Left ventricle myocardium inferior (tissue), 1 donor: ENCODE measurements around the gene DDX28. TPM values are rescaled to one million over a fixed set of nuclear protein-coding genes. Genes with fewer than 3 reads are reported as not detected.
"Not testable (repeated sequence)": the region's sequence is repeated elsewhere in the genome, so short reads cannot be mapped to it uniquely, and the experiment has no call there.

Experiments
- DNase-seq: peaks from one replicate; pipeline ENCODE4 v3.0.0-alpha.2; 2020
- H3K27ac ChIP-seq: fragments of 200-600 bp; replicated peaks from 2 replicates; pipeline ENCODE4 v1.8.0; 2021
- H3K27me3 ChIP-seq: fragments of 200-600 bp; 2 replicates; pipeline ENCODE4 v1.8.0; 2021; ENCODE audit warnings: low read depth
- H3K36me3 ChIP-seq: fragments of 200-600 bp; 2 replicates; pipeline ENCODE4 v1.8.0; 2021
- H3K4me1 ChIP-seq: fragments of 200-600 bp; 2 replicates; pipeline ENCODE4 v1.8.0; 2021
- H3K4me3 ChIP-seq: fragments of 200-600 bp; 2 replicates; pipeline ENCODE4 v1.8.0; 2021; ENCODE audit warnings: mild to moderate bottlenecking, moderate library complexity
- H3K9me3 ChIP-seq: fragments of 200-600 bp; replicated peaks from 2 replicates; pipeline ENCODE4 v1.8.0; 2021
- intact Hi-C: fragments of 100-400 bp; cut with micrococcal nuclease; formaldehyde crosslinking; loops from one replicate; pipeline ENCODE4 v1.11.0; 2022
- total RNA-seq: library from RNA; stranded (reverse); fragmentation: NEBNext Ultra II Directional; extraction: Animal tissue kit (Norgen Biotek cat#: 25700); gene quantifications from one replicate; pipeline ENCODE4 v1.2.1, GENCODE V29; 2021
- TF ChIP-seq, protein P1 (sequence below): fragments of 200-600 bp; IDR thresholded peaks from 2 replicates; pipeline ENCODE4 v1.8.0; 2021; ENCODE audit warnings: antibody characterized with exemption, mild to moderate bottlenecking, borderline replicate concordance
- donor health status: DM: no; HTN: yes; CAD: no; lungs with severe emphysema.

Gene DDX28
- total RNA-seq, 1 donor from 2014 or later: 8.9 TPM

DNA sequence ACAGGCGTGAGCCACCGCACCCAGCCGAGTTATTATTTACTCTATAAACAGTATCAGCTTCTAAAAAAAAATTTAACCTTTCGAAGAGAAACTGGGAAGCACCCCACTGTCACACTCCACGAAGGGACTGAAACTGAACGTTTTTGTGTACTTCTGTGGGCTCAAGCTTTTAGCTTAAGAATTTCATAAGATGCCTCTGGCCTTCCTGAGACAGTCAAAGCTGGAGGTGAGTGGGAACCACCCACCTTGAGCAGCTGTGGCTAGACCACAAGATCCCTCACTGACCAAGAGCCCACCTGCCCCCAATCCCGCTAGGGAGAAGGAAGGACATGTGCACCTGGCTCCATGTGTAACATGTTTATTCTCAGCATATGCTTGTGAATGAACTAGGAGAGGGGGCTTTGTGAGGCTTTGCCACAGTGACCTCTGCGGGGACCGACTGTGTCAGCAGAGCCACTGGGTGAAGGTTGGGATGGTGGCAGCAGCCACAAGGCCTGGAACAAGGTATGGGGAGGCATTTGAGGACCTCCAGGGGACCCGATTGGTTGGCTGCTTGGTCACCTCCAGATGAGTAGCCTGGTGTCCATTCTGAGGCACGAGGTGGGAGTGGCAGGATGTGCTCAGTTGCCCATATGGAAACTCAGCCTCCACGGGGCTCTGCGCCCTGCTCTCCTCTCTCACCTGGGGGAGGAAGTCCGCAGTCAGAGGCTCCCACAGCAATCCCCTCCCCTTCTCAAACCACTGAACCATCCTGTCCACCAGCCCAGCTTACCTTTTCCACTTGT lies 47.5 kb downstream of the DDX28 start:
- H3K4me1 ChIP-seq: peaks cover 6% of the 10 kb centered on the region
- no peaks in the 10 kb centered on the region for H3K36me3 ChIP-seq
- TF ChIP-seq, protein P1, sequence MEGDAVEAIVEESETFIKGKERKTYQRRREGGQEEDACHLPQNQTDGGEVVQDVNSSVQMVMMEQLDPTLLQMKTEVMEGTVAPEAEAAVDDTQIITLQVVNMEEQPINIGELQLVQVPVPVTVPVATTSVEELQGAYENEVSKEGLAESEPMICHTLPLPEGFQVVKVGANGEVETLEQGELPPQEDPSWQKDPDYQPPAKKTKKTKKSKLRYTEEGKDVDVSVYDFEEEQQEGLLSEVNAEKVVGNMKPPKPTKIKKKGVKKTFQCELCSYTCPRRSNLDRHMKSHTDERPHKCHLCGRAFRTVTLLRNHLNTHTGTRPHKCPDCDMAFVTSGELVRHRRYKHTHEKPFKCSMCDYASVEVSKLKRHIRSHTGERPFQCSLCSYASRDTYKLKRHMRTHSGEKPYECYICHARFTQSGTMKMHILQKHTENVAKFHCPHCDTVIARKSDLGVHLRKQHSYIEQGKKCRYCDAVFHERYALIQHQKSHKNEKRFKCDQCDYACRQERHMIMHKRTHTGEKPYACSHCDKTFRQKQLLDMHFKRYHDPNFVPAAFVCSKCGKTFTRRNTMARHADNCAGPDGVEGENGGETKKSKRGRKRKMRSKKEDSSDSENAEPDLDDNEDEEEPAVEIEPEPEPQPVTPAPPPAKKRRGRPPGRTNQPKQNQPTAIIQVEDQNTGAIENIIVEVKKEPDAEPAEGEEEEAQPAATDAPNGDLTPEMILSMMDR: no peak
- intact Hi-C loops: no loop called here
- H3K27ac ChIP-seq: no peak overlapping the region
- no peak for DNase-seq
- no peak overlapping the region for H3K4me3 ChIP-seq
- H3K9me3 ChIP-seq: no peaks in the 10 kb centered on the region
- peaks cover 7% of the 10 kb centered on the region for H3K27me3 ChIP-seq

DNA sequence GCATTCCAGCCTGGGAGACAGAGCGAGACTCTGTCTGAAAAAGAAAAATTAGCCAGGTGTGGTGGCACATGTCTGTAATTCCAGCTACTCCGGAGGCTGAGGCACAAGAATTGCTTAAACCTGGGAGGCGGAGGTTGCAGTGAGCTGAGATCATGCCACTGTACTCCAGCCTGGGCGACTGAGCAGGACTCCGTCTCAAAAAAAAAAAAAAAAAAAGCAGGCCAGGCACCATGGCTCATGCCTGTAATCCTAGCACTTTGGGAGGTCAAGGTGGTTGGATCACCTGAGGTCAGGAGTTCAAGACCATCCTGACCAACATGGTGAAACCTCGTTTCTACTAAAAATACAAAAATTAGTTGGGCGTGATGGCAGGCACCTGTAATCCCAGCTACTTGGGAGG lies 50.7 kb downstream of the DDX28 start:
- H3K27ac ChIP-seq, H3K9me3 ChIP-seq, intact Hi-C loops, H3K36me3 ChIP-seq, H3K4me3 ChIP-seq, H3K27me3 ChIP-seq, DNase-seq: not testable (repeated sequence)
- peaks cover 23% of the 10 kb centered on the region for H3K4me1 ChIP-seq

DNA sequence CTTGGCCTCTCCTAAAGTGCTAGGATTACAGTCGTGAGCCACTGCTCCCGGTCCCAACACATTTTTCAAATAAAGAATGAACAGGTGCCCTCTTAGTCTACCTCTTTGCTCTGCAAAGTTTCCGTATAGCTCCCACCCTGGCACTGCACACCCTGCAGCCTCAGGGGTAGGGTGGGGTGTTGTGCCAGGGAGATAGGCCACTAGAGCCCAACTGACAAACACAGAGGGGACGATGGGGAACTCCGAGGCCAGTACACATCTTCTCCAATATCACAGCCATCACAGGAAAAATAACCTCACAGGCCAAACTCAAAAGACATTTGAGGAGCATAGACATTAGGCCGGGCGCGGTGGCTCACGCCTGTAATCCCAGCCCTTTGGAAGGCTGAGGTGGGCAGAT lies 51.9 kb downstream of the DDX28 start:
- TF ChIP-seq, protein P1: no peak
- intact Hi-C loops: no loop called here
- H3K9me3 ChIP-seq: no peaks in the 10 kb centered on the region
- no peak overlapping the region for H3K27ac ChIP-seq
- no peak overlapping the region for H3K4me3 ChIP-seq
- no peaks in the 10 kb centered on the region for H3K27me3 ChIP-seq
- H3K4me1 ChIP-seq: peaks cover 34% of the 10 kb centered on the region
- no peak for DNase-seq
- H3K36me3 ChIP-seq: no peaks in the 10 kb centered on the region

Other genes starting within 250 kb of the DDX28 start
- gene RANBP10, start 216.7 kb downstream of the DDX28 start, total RNA-seq: 14.7 TPM
- gene TSNAXIP1, start 216.3 kb downstream of the DDX28 start, total RNA-seq: 0.49 TPM
- 31.4 TPM for gene THAP11, start 180.9 kb downstream of the DDX28 start, total RNA-seq
- 73.6 TPM for gene NUTF2, start 176.3 kb downstream of the DDX28 start, total RNA-seq
- gene CENPT, start 175.5 kb downstream of the DDX28 start, total RNA-seq: 20.2 TPM
- gene EDC4, start 150.2 kb downstream of the DDX28 start, total RNA-seq: 33.2 TPM
- 0.49 TPM for gene NRN1L, start 138.3 kb downstream of the DDX28 start, total RNA-seq
- 19.5 TPM for gene PSKH1, start 130.0 kb downstream of the DDX28 start, total RNA-seq
- 0.71 TPM for gene CTRL, start 91.4 kb downstream of the DDX28 start, total RNA-seq
- 55.8 TPM for gene PSMB10, start 86.4 kb downstream of the DDX28 start, total RNA-seq
- gene LCAT, start 79.1 kb downstream of the DDX28 start, total RNA-seq: 23.2 TPM
- gene SLC12A4, start 54.6 kb downstream of the DDX28 start, total RNA-seq: 79.2 TPM
- not detected for gene DPEP3, start 42.7 kb downstream of the DDX28 start, total RNA-seq
- 0.99 TPM for gene DPEP2, start 23.7 kb downstream of the DDX28 start, total RNA-seq
- not detected for gene DPEP2NB, start 7.3 kb downstream of the DDX28 start, total RNA-seq
- gene DUS2, start 52 bp upstream of the DDX28 start, total RNA-seq: 6.8 TPM
- gene NFATC3, start 62.1 kb upstream of the DDX28 start, total RNA-seq: 20.9 TPM
- gene ESRP2, start 212.9 kb upstream of the DDX28 start, total RNA-seq: 0.14 TPM
- 35.5 TPM for gene PLA2G15, start 222.1 kb upstream of the DDX28 start, total RNA-seq
- gene SLC7A6, start 241.3 kb upstream of the DDX28 start, total RNA-seq: 44.2 TPM